NCI-H1694 treated with DMSO at 0.1 percent for 48 hours (cell line): ENCODE measurements around the gene RASEF.

Experiments
- DNase-seq: peaks from one replicate; lab custom pipeline; 2025; lab: John Stamatoyannopoulos, UW

Gene RASEF

DNA sequence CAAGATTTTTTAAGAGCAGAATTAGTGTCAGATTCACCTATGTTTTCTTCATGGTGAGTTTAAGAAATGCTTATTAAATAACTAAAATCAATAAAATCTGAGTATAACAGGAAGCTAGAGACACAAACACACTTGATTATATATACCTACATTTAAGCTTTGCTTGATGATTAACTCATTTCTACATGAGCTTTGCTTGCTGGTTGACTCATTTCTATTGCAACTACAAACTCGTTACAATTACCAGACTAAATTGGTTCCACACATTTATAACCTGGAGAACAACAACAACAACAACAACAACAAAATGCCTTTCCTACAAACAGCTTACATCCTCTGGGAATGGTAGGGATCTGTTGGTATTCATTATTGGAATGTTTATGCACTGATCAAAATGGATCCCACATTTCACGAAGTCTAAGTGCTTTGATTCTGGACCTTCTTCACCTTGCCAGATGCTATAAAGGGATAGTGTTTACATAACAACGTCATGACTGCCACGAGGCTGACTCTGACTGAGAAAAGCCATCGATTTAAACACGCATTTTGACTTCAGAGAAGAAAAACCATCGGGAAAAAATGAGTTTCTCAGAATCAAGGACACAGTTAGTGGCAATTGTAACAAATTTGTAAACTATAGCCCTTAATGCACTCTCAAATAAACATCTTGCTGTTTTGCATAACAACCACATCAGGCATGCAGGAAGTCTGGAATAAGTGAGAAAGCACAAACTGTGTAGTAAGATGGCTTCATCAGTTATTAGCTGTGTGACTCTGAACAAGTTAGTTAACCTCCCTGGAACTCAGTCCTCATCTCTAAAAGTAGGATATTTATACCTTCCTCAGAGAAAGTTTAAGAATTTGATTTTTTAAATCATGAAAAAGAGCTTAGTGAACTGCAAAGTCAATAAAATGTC lies 49.8 kb downstream of the RASEF start:
- DNase-seq = no peak

DNA sequence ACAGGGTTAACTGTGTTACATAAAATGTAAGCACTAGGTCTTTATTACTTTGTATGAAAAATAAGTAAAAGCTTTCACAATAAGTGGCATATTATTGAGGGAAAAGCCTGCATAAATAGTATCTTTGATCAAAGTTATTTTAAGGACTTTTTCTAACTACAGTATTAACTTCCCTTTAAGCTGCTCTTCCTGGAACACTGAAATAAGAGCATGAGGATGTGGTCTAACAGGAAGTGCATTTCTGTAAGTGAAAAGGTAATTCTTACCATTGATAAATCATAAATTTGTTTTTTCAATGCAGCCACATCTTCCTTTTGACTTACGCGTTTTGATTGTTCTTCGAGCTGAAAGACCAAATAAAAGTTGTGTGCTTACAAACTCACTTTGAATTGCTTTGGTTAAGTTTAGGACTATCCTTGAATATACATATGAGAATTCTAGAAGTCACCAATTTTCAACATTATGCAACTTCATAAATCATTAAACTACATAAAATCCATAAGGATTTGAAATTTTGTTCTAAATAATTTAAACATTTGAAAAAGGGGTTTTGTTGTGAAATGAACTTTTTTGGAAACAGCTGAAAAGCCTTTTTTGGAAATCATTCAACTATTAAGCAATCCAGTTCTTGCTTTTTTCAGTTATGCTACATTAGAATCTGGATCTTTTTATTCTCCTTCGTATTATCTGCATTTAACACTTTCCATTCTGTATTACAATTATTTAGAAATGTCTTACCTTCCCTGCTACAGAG lies 50.6 kb downstream of the RASEF start:
- DNase-seq = no peak

DNA sequence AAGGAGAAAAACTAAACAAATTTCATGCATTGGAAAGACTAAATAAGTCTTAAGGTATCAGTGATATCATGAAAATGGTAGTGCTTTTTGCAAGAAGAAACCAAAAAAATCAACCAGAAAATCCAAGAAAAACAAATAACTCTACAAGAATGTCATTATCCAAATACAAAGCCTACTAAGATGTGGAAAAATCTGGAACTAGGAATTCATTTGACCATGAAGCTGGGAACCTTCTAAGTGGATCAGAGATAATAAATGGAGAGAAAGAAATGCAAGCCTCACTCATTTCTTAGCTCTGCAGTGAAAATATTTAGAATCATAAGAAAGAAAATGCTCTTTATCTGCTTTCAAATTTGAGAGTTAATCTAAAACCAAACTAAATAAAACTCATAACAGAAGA lies 51.3 kb downstream of the RASEF start:
- no peak for DNase-seq

DNA sequence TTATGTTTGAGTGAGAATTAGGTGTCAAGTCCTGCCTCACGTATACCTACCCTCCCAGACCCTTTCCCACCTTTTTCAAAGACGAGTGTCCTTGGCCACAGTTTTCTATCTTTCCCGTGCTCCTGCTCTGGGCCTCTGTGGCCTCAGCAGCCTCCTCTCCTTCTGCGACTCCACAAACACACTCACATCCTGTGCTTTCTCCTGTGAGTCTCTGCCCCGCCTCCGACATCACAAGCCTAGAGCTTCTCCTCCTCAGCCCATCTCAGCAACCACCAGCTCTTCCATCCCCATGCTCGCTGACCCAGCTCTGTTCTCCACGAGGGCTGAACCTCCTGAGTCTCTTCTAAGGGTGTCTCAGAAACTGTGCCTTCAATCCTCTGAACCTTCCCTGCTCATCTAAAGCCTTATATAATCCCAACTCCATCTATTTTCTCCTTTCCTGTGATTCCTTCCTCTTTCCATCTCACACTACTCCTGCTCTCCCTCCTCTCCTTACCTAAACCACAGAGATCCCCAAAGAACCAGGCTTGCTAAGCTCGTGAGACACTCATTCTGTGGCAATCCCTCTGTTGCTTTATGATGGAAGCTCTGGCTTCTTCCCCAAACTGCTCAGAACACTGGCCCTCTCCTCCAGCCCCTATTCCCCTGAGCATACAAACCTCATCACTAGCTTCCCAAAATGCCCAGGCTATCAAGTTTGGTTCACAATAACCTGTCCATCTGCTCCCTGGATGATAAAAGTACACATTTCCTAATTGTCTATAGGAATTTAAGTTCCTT lies 55.2 kb downstream of the RASEF start:
- DNase-seq = no peak

DNA sequence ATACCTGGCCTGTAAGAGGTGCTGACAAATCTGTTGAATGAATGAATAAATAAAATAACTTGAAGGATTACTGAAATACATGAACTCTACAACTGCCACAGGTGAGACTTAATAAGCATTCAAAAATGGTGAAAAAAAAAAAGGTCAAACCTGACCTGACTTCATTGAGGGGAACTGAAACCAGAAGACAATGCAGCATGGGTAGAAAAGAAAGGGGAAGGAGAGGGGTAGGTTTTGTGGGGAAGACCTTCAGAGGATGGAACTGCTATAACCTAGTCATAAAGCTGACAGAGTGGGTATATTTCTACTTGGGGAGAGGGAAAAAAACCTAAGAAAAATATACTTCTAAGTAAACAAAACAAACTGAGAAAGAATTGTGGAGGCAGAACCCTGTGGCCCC lies 56.6 kb downstream of the RASEF start:
- DNase-seq = no peak

DNA sequence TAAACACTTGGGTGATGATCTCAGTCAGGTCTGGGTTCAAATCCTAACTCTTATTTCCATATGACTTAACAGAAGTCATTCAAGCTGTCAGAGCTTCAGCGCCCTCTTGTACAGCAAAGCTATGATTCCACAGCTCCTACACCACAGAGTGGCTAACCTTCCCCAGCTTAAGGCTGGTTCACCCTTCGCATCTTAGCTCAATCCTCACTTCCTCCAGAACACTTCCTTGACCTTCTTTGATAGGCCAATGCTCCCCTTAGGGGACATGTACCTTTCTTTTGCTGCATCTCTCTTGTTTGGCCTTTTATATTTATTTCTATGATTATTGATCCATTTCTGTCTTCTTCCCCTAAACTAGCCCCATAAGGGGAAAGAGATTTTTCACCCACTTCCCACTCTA lies 57.0 kb downstream of the RASEF start:
- DNase-seq = no peak

DNA sequence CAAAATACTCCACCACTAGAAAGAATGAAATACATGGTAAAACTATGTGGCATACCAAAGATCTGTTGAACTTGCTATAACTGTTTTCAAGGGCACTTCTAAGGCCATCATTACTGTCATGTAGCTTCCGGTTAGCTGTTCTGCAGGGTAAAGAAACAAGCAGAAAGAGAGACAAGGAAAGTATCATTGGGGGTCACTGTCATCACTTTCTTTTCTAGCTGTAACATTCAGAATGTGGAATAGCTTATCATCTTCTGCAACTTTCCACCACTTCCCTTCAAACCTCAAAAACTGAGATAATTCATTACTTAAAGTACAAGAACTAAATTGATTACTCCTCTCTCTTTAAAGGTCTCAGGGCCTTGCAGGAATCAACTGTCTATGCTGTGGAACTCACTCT lies 57.6 kb downstream of the RASEF start:
- no peak for DNase-seq

DNA sequence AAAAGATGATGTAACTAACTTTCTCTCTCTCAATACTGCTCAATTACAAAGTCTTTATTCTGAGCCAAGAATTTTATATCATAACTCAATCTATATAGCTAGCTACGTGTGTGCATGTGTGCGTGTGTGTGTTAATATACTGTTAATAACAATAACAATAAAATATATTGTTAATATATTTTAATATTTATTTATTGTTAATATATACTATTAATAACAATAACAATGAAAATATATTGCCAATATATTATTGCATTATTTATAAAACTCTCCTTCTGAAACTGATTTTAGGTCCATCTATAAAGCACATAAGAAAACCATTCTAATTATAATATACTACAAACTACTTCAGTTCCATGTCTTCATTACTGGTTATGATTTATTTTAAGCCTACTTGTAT lies 60.6 kb downstream of the RASEF start:
- DNase-seq = no peak

DNA sequence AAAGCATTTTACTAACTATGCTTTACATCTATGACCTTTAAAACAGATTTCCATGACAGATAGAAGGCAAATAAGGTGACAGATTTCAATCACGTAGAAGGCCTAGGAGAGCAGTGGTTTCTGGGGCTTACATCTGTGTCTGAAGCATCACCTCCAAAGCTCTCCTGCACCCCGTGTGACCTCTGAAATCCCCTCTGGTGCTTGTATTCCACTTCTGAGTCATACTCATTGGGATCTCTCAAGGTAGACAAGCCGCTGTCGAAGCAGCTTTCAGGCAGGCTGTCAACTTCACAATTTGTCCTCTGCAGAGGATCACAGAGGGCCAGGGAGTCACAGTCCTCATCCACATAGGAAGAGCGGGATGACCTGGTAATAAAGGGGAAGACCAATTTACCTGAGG lies 62.2 kb downstream of the RASEF start:
- no peak for DNase-seq

DNA sequence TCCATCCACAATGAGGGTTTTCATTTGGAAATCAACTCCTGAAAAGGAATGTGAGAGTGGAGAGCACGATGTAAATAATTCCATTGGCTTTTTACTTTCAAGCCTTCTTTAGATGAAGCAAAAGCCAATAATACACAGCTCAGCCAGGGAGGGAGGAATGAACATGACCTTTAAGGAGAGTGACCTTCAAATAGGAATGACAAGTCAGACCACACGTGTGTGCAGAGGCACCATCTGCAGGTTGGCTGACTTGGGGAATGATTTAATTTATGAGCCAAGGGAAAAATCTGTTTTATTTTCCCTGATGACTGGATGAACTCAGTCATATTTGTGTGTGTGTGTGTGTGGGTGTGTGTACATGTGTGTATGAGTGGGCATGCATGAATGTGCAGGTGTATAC lies 64.5 kb downstream of the RASEF start:
- DNase-seq = no peak

DNA sequence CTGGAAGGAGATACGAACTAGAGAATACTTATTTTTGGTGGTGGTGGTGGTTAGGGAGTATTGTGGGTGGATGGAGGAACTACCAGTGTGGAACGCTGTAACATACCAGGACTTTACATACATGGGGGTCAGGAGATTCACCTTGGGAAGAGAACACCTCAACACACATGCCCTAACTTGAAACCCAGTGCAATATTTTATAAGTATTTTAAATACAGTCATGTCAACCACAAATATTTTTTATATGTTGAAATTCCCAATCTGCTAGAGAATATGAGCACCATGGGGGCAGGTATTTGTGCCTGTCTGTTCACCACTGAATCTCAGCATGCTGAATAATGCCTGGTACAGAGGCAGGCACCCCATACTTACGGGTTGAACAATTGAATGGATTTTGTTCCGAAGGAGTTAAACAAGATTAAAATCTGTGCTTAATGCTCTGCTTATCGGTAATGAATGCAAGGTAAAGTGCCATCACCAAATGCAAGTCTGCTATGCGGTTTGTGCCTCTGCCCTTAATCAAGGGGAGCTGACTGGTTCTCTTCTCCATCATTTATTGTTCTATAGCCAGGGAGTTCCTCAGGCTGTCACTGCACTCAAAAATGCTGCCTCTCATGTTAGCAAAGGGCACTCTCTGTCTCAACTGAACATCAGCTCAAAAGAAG lies 65.3 kb downstream of the RASEF start:
- no peak for DNase-seq

DNA sequence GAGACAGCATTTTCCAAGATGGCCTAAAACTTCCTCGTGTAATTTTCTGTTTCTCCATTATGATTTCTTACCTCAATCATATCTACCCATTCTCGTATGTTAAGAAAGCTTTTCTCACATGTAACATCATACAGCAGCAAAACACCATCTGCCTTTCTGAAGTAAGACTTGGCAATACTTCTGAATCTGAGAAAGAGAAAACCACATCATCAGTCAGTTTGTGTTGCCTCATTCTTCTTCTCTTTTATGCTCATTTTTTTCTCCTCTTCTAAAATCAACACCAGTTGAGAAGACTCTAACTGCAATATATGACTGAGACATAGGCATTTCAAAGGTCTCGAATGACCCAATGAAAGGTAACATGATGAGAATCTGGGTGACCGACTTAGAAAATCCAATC lies 66.0 kb downstream of the RASEF start:
- DNase-seq = no peak

DNA sequence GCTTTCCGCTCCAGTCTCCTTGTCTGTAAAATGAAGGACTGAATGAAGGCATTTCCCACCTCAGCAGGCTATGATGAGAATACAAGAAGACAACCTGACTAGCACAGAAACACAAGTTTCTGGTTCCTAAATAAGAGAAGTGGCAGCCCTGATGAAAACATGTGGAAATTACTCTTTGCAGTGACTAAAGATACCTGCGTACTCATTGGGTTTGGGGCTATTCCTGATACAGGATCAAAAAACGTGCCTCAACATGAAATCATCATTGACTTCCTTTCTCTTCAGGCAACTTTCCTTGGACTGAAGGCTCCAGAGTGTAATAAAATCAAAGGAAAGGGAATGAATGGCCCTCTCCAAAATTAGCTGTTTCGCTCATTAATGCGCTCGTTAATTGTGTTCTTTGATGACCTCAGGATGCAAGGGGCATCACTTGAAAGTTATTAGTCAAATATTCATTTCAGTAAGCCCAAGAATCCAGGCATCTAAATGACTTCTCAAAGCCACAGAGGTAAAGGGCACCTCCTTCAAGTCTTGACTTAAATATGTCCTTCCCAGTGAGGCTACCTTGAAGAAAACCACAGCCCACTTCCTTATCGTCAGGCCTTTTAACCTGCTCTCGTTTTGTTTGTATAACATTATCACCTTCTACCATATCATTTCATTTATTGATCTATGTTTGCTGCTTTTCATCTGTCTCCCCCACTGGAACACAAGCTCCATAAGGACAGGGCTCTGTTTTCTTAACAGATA lies 68.9 kb downstream of the RASEF start:
- DNase-seq = no peak

DNA sequence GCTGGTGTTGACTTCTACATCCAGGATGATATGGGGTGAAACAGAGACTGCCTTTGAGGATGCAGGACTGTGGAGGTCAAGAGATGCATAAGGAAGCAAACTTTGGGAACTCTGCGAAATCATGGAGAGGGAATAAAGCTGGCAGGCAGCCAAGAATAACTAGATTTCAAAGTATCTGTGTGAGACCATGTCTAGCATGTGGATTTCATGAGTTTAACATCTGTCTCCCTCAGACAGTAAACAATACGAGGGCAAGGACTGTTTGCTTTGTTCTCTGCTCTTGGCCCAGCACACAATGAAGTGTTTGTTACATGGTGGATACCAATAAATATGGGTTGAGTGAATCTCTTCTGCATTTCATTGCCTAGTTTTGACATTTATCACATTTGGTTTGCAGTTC lies 71.3 kb downstream of the RASEF start:
- DNase-seq = no peak

DNA sequence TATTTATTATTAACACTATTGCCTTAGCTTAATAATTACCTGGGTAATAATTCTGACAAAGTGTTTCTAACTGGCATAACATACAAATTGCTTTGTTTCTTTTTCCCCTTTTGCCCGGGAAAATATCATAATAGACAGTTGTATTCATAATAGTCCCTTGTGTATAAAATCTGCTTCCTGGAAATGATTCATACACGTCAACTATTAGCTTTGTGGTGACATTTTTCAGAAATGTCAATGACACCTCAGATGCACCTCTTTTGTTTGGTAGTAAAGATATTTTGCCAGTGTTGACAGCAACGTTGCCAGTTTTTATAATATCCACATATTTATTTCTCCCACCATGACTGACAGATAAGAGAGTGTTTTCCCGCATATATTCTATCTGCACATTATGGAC lies 73.0 kb downstream of the RASEF start:
- no peak for DNase-seq

DNA sequence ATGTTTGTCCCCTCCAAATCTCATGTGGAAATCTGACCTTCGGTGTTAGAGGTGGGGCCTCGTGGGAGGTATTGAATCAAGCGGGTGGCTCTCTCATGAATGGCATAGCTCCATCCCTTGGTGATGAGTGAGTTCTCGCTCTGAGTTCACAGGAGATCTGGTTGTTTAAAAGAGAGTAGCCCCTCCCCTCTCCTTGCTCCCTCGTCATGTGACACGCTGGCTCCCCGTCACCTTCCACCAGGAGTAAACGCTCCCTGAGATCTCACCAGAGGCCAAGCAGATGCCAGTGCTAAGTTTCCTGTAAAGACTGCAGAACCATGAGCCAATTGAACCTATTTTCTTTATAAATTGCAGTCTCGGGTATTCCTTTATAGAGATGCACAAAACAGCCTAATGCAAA lies 74.5 kb downstream of the RASEF start:
- DNase-seq = no peak

DNA sequence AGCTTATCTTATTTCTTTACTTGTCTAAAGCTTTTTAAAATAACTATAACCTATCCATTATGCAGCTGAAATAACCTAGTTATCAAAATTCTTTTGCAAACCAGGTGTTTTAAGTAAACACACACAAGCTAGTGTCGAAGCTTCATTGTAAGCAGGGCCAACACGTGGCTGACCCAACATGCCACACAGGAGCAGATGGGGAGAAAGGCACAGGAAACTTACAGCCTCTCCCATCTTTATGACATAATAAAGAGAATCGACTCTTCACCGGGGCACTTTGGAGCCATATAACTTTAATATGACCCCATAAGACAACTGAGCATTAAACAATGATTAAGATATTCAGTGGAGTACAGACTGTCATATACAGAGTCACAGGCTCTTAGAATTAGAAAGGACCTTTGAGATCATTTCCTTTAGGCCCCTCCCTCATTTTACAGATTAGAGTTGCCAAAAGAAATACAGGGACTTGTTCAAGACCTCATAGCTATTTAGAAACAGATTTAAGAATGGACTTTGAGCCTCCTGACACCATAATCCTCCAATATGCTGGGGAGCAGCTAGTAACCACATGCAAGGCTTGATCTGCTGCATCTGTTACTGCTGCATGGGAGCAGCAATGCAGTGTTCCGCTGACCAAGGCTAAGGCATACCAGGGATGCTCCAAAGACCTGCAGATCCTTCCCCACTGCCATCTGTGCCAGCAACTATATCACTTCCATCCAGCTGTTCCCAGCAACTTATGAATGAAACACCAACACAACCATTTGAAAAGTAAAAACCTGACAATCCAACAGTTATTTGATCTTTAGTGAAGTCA lies 75.4 kb downstream of the RASEF start:
- no peak for DNase-seq

DNA sequence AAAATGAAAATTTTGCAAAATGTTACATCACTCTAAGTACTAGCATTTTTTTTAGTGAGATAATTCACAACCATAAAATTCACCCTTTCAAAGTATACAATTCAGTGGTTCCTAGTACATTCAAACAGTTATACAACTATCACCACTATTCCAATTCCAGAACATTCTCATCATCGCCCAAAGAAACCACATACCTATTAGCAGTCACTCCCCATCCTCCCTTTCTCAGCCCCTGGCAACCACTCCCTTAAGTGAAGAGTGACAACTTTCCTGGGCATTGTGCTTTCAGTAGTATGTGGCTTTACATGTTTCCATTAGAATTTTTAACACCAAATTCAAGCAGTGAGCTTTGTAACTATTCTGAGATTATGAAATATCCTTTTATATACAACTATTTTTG lies 81.4 kb downstream of the RASEF start:
- DNase-seq = no peak

DNA sequence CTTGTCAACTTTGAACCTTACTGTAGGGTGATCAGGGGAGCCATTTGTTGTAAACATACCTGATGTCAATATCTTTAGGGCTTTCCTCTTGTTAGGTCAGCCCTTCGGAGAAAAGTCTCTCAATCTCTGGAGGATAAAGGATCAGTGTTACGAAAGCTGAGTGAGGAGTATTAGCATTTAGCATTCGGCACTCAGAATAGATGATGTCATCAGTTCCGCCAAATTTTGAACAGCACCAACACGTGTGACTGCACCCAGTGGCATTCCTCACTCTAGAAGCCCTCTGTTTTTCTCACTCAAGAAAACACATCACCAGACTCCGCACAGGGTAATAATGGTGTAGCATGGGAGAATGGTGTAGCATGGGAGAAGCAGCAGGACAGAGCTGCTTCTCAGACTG lies 87.8 kb downstream of the RASEF start:
- no peak for DNase-seq

DNA sequence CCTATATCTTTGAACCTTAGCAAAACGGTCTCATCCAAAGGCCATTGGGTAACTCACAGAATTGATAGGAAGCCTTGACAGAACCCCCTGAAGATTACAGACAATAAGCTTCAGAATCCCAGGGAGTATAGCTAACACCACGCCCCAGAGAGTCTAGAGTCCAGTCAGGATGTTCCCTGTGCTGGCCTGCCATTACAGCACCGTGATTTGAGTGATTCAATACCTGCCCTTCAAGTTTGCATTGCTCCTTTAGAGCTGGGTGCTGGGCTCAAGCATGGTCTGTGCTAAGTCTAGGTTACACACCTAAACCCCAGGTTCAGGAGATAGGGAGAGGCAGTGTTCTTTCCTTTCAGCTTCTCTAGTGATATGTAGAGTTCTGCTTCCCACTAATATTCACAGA lies 90.5 kb downstream of the RASEF start:
- no peak for DNase-seq

DNA sequence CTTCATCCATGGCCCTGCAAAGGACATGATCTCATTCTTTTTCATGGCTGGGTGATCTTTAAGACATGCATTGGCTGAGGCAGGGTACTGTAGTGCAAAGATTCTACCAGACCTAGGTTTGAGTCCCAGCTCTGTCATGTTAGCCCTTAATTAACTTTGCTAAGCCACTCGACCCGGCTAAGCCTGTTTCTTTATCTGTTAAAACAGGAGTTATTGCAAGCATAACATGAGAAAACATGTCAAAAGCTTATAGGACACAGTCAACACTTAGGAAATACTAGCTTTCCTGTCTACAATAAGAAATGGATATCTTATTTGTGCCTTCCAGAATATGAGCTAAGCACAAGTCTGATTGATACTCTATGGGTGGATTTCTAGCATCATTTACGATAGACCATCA lies 92.6 kb downstream of the RASEF start:
- DNase-seq = no peak
